Left ventricle myocardium inferior (tissue), 1 donor: ENCODE data around the gene C19orf25. TPM values are rescaled to one million over a fixed set of nuclear protein-coding genes. Genes with fewer than 3 reads are reported as not detected.

Experiments
- DNase-seq: peaks from one replicate; pipeline ENCODE4 v3.0.0-alpha.2; 2020
- H3K27ac ChIP-seq: fragments of 200-600 bp; replicated peaks from 2 replicates; pipeline ENCODE4 v1.8.0; 2021
- H3K27me3 ChIP-seq: fragments of 200-600 bp; 2 replicates; pipeline ENCODE4 v1.8.0; 2021; ENCODE audit warnings: low read depth
- H3K36me3 ChIP-seq: fragments of 200-600 bp; 2 replicates; pipeline ENCODE4 v1.8.0; 2021
- H3K4me1 ChIP-seq: fragments of 200-600 bp; 2 replicates; pipeline ENCODE4 v1.8.0; 2021
- H3K4me3 ChIP-seq: fragments of 200-600 bp; 2 replicates; pipeline ENCODE4 v1.8.0; 2021; ENCODE audit warnings: mild to moderate bottlenecking, moderate library complexity
- H3K9me3 ChIP-seq: fragments of 200-600 bp; replicated peaks from 2 replicates; pipeline ENCODE4 v1.8.0; 2021
- intact Hi-C: fragments of 100-400 bp; cut with micrococcal nuclease; formaldehyde crosslinking; loops from one replicate; pipeline ENCODE4 v1.11.0; 2022
- total RNA-seq: library from RNA; stranded (reverse); fragmentation: NEBNext Ultra II Directional; extraction: Animal tissue kit (Norgen Biotek cat#: 25700); gene quantifications from one replicate; pipeline ENCODE4 v1.2.1, GENCODE V29; 2021
- TF ChIP-seq, protein P1 (sequence below): fragments of 200-600 bp; IDR thresholded peaks from 2 replicates; pipeline ENCODE4 v1.8.0; 2021; ENCODE audit warnings: antibody characterized with exemption, mild to moderate bottlenecking, borderline replicate concordance
- donor health status: DM: no; HTN: yes; CAD: no; lungs with severe emphysema.

C19orf25 gene
- total RNA-seq, 1 donor from 2014 or later: 16.1 TPM

DNA sequence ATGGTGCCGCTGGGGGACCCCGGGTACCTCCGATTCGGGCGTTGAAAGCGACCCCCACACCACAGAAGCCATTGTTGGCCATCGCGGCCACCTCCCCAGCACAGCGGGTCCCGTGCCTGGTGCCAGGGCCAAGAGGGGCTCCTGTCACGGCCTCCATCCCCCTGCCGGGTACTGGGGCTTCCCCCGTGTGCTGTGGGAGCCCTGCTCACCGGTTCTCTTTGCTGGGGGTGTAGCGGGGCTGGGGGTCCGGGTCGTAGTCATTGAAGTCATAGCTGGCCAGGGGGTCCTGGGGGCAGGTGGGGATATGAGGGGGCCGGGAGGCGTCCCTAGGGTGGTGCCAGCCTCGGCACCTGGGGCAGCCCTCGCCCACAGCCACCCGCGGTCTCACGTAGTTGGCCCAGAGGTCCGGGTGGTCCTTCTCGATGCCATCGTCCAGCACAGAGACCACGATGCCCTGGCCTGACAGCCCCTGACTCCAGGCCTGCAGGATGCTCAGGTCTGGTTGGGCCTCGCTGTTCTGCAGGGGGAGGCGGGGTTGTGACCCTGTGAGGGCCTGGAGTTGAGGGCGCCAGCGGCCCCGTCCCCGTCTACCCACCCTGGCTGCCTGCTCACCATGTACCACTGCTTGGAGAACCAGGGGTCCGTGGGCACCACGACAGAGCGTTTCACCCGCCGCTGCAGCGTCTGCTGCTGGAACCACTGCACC lies 8.7 kb upstream of the C19orf25 start:
- DNase-seq: no peak

DNA sequence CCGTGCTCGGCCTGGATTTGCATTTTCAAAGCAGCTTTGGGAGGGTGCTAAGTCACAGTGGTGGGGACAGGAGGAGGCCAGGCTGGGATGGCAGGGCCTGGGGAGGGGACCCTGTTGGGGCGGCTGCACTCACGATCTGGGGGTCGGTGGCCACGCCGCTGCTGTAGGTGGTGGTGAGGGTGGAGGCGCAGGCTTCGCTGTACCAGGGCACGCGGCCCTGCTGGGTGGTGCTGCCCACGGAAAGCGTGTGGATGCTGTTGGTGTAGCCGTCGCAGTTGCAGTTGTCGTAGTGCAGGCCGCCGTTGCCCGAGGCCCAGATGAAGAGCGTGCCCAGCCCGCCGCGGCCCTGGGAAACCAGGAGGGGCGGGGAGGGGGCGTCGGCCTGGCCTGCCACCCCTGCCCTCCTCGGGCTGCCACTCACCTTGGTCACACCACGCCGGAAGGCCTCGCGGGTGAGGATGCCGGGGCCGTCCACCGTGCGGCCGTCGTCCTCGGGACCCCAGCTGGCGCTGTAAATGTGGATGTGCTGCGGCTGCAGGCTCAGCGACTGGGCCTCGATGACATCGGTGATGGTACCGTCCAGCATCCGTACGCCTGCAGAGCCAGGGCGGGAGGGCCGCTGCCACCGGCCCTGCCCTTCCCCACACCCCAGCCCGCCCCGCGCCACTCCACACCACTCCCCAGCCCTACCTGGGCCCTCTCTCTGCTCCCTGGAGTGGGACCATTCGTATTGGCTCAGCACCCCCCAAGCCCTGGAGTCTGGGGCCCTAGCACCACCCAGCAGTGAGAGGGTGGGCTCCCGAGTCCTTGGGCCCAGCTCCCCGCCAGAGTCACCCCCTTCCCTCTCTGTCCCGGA lies 7.9 kb upstream of the C19orf25 start:
- no peak for DNase-seq
- intact Hi-C loops: no loop called here

More for the DNA sequence above, 8.7 kb upstream of the C19orf25 start:
- intact Hi-C loops: no loop called here
- TF ChIP-seq, protein P1, sequence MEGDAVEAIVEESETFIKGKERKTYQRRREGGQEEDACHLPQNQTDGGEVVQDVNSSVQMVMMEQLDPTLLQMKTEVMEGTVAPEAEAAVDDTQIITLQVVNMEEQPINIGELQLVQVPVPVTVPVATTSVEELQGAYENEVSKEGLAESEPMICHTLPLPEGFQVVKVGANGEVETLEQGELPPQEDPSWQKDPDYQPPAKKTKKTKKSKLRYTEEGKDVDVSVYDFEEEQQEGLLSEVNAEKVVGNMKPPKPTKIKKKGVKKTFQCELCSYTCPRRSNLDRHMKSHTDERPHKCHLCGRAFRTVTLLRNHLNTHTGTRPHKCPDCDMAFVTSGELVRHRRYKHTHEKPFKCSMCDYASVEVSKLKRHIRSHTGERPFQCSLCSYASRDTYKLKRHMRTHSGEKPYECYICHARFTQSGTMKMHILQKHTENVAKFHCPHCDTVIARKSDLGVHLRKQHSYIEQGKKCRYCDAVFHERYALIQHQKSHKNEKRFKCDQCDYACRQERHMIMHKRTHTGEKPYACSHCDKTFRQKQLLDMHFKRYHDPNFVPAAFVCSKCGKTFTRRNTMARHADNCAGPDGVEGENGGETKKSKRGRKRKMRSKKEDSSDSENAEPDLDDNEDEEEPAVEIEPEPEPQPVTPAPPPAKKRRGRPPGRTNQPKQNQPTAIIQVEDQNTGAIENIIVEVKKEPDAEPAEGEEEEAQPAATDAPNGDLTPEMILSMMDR: no peak
- H3K27me3 ChIP-seq: peaks cover 15% of the 10 kb centered on the region
- no peak overlapping the region for H3K4me3 ChIP-seq
- H3K27ac ChIP-seq: no peak overlapping the region
- no peaks in the 10 kb centered on the region for H3K36me3 ChIP-seq
- no peaks in the 10 kb centered on the region for H3K9me3 ChIP-seq
- peaks cover 20% of the 10 kb centered on the region for H3K4me1 ChIP-seq

DNA sequence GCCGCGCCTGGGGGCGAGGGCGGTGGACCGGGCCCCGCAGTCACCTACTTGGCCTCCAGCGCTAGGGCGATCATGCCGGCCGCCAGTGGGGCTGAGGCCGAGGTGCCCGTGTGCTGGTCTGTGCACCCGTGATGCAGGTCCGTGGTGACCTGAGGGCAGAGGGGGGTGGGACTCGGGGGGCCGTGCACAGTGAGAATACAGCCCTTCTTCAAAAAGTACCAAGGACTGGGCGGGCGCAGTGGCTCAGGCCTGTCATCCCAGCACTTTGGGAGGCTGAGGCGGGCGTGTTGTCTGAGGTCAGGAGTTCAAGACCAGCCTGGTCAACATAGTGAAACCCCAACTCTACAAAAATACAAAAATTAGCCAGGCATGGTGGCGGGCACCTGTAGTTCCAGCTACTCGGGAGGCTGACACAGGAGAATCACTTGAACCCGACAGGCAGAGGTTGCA lies 5.0 kb upstream of the C19orf25 start:
- TF ChIP-seq, protein P1: no peak
- Histone ChIP-seq H3K27ac (no peak overlapping the region), H3K36me3 (no peaks in the 10 kb centered on the region), H3K4me3 (no peak overlapping the region), H3K9me3 (no peaks in the 10 kb centered on the region), H3K27me3 (no peaks in the 10 kb centered on the region), H3K4me1 (peaks cover 7% of the 10 kb centered on the region)
- DNase-seq: no peak
- intact Hi-C loops: no loop called here

More for the DNA sequence above, 7.9 kb upstream of the C19orf25 start:
- Histone ChIP-seq H3K27me3 (peaks cover 9% of the 10 kb centered on the region), H3K4me3 (no peak overlapping the region), H3K36me3 (no peaks in the 10 kb centered on the region), H3K27ac (no peak overlapping the region), H3K4me1 (peaks cover 20% of the 10 kb centered on the region), H3K9me3 (no peaks in the 10 kb centered on the region)
- TF ChIP-seq, protein P1: no peak

DNA sequence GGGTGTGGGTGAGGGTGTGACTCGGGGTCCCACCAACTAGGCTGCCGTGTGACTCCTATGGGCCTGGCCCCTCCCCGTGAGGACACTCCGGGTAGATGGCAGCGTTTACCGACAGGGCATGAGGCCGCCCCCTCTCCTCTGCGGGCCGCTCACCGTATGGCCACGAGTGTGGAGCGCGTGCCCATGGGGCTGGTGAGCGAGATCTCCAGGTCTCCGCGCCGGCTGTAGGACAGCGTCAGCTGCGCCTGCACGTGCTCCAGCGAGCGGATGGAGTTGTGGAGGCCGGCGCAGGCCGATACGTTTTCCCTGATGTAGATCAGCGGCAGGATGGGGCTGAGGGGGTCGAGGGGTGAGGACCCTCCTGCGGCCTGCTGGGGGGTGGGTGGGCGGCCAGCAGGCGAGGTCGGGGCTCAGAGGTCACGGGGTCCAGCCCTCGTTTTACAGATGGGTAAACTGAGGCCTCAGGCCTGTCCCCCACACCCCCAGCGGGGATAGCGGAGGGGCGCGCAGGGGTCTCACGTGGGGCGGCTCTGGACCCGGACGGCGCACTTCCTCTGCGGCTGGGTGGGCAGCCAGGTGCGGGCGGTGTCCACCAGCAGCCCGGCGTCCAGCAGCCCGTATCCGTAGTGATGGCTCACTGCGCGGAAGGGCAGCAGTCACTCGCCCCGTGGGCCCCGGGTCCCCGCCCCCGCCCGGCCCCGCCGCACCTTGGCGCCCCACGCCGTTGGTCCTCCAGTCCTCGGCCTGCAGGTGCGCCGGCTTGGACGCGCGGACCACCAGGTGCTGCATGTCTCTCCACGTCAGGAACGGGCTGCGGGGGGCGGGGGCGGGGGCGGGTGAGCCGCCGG lies 4.3 kb upstream of the C19orf25 start:
- DNase-seq: no peak
- no peak overlapping the region for H3K4me3 ChIP-seq
- H3K27ac ChIP-seq: no peak overlapping the region
- H3K9me3 ChIP-seq: no peaks in the 10 kb centered on the region
- H3K4me1 ChIP-seq: peaks cover 12% of the 10 kb centered on the region
- H3K27me3 ChIP-seq: no peaks in the 10 kb centered on the region
- intact Hi-C loops: no loop called here
- TF ChIP-seq, protein P1: no peak
- H3K36me3 ChIP-seq: no peaks in the 10 kb centered on the region

DNA sequence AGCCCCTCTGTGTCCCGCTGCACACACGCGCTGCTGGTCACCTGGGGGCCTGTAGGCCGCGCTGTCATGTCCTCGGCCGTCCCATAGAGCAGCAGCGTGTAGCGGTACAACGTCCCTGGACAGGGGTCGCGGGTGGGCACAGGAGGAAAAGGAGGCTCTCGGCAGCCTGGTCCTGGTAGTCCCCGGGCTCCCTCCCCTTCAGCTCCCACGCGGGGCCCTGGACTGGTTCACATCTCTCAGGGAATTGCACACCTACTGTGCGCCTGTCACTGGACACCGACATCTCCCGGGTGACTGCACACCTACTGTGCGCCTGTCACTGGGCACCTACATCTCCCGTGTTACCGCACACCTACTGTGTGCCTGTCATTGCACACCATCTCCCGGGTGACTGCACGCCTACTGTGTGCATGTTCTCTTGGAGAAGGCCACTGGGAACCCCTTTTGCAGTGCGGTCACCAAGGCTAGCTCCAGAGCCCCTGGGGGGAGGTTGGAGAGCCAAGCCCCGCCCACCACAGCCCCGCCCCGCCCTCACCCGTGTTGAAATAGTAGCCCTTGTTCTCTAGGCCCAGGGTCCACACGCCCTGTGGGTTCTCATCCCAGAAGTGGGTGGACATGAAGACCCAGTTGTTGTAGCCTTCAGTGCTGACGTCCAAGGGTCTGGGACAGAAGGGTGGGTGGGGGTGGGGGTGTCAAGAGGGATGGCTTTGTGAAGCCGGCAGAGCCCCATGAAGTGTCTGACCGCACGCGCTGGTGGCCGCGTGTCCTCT lies 3.5 kb upstream of the C19orf25 start:
- Histone ChIP-seq H3K9me3 (no peaks in the 10 kb centered on the region), H3K4me1 (peaks cover 20% of the 10 kb centered on the region), H3K36me3 (no peaks in the 10 kb centered on the region), H3K27me3 (no peaks in the 10 kb centered on the region), H3K27ac (no peak overlapping the region), H3K4me3 (no peak overlapping the region)
- no peak for DNase-seq
- TF ChIP-seq, protein P1: no peak
- intact Hi-C loops: no loop called here
